COLO668 (cell line): ENCODE data around the gene KLK15.
A peak's percentile ranks its signal among the peaks of the same experiment; 100 is the strongest.
"Not testable (repeated sequence)": the region's sequence is repeated elsewhere in the genome, so short reads cannot be mapped to it uniquely, and the experiment has no call there.

Source experiments
- DNase-seq: peaks from one replicate; lab custom pipeline; 2025; ENCODE audit not compliant: unreplicated experiment; lab: John Stamatoyannopoulos, UW

KLK15 gene

DNA sequence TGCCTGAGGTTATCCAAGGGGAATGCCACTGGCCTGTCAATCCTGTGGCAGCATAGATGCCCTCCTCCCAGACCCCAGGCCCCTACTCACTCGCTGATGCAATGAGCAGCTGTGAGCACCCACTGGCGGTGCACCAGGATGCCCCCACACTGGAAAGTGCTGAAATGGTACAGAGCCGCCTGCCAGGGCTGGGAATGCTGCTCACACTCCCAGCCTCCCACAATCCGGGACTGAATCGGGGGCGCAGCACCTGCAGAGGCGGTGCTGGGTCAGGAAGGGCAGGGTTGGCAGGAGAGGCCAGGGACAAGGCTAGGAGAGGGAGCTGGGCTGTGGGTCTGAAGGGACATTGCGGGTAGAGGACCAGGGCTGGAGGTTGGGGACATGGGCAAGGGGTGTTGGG is 11.8 kb downstream of the KLK15 start:
- no peak for DNase-seq

- DNase-seq, result no peak
These were observed 12.1 kb downstream of the KLK15 start for GRCh38 chr19:50821248-50821612.

GRCh38 chr19:50820549-50821247 is 12.7 kb downstream of the KLK15 start:
- peak; percentile 42 for DNase-seq

- peak; percentile 22 for DNase-seq
These were observed 13.3 kb downstream of the KLK15 start for GRCh38 chr19:50820086-50820485.

- peak; percentile 8 for DNase-seq
These were observed 13.7 kb downstream of the KLK15 start for GRCh38 chr19:50819636-50820035.

- DNase-seq, result peak; percentile 85
These were observed 14.4 kb downstream of the KLK15 start for GRCh38 chr19:50818859-50819472.

DNA sequence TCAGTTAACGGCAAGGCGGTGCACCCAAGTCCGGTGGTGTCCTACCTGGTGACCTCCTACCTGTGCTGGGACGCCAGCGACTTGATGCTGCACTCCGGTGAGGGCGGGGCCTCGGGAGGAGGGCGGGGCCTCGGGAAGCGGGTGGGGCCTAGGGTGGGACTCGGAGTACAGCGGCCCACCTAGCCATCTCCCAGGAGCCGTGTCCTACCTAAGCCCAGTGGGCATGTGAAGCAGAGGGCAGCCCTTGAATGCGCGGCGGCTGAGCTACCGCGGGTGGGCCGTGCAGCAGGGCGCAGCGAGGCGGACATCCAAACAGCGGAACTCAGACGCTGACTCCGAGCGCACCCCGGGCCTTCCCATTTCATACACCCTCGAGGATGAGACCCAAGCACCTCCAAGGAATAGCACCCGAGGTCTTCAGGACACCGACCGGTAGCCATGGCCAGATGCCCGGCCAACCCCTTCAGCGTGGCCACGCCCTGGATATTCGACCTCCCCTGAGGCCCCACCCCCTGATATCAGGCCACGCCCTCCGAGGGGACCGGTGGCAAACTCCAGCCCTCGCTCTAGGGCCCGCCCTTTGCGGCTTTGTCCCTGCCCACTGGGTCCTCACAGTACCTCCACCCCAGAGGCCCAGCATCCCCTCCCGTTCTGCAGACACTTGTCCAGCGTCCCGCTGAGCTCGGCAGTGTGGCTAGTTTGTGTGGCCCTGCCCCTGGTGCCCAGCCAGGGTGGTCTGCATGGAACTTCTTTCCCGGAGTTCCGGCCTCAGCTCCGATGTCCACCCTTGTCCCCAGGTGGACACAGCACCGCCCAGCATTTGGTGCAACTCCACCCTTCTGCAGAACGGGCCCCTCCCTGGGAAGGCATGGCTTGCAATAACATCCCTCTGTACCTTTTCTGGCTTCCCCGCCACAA is 15.2 kb downstream of the KLK15 start:
- DNase-seq, result peak; percentile 87

GRCh38 chr19:50815439-50815838 is 17.9 kb downstream of the KLK15 start:
- DNase-seq, result no peak

DNA sequence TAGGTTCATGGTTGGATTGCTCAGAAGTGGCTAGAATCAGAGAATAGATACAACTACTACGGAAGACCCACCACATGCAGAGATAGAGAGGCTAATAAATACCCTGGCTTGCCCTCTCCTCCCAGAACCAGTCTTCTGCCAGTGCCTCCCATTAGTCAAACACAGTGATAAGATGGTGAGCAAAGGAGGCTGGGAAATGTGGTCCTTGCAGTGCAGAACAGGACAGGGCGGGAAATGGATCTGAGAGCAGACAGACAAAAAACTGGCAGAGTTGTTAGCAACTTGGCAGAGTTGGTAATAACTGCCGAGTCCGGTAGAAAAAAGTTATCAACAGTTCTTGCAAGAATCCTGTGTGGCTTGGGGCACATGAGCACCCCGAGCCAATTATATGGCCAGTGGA is 18.5 kb downstream of the KLK15 start:
- no peak for DNase-seq

- DNase-seq, result no peak
These were observed 20.9 kb downstream of the KLK15 start for GRCh38 chr19:50812474-50812873.

DNA sequence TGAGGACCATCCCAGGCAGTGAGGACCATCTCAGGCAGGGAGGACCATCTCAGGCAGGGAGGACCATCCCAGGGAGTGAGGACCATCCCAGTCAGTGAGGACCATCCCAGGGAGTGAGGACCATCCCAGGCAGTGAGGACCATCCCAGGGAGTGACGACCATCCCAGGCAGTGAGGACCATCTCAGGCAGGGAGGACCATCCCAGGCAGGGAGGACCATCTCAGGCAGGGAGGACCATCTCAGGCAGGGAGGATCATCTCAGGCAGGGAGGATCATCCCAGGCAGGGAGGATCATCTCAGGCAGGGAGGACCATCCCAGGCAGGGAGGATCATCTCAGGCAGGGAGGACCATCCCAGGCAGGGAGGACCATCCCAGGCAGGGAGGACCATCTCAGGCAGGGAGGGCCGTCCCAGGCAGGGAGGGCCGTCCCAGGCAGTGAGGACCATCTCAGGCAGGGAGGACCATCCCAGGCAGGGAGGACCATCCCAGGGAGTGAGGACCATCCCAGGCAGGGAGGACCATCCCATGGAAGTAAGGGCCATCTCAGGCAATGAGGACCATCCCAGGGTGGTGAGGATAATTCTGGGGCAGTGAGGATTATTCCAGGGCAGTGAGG is 21.6 kb downstream of the KLK15 start:
- not testable (repeated sequence) for DNase-seq

DNA sequence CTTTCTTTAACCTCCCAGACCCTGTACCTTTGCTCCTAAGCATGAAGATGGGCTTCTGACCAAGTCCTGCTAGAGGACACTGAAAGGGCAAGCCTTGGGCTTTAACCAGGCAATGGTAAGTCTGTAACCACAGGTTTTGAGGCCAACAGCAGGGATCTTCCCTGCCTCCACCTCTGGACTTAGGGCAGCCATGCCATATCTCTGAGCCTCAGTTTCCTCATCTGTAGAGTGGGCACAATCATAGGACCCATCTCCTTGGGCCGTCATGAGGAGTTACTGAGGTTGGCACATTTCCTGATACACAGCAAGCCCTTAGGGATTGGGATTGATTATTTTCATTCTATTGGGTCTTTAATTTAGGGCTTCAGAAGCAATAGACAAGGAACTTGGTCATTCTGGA is 24.5 kb downstream of the KLK15 start:
- DNase-seq, result no peak

- DNase-seq, result peak; percentile 99
These were observed 28.7 kb downstream of the KLK15 start for GRCh38 chr19:50804420-50805272.

DNA sequence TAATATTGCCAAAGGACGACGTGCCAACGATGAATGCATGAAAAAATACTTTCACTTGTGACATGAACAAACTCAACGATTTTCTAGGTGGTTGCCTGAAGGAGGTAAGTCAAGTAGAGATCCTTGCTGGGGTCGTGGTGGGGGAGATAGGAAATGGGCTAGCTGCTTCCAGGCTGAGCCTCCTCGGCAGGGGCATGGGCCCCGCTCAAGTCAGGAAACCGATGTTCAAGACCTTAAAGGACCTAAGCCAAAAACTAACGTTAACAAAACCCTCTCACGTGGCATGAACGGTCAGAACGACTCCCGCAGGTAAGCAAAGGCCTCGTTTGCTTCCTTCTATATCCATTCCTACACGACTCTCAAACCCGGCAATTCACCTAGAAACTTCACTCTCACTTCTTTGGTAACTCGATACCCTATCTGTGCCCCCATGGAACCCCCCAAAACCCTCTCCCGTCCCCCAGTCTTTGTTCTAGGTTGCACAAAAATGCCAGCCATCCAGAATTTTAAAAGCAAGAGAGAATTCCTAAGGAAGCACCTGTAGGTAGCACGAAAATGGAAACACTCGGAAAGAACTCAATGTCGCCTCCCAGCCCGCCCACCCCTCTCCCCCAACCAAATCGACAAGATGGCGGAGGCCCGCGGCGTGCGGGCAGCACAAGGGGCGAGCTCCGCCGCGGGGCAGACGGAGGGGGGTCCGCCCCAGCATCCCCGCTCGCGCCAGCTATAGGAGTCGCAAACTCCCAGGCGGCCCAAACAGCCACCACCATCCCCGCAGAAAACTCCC is 29.5 kb downstream of the KLK15 start:
- DNase-seq, result peak; percentile 60

GRCh38 chr19:50801107-50801506 is 32.3 kb downstream of the KLK15 start:
- peak; percentile 12 for DNase-seq

- DNase-seq, result no peak
These were observed 33.9 kb downstream of the KLK15 start for GRCh38 chr19:50799547-50799851.

GRCh38 chr19:50798659-50799546 is 34.5 kb downstream of the KLK15 start:
- no peak for DNase-seq

GRCh38 chr19:50797781-50798658 is 35.4 kb downstream of the KLK15 start:
- DNase-seq, result no peak
